Measurements from ENCODE around the gene PCLO. TPM values are rescaled to one million over a fixed set of nuclear protein-coding genes. Genes with fewer than 3 reads are reported as not detected.

The PCLO gene
- total and polyA plus RNA-seq, 2 experiments from 2014 or later = 0.77 to 1.1 TPM

GRCh38 chr7:83161899-83162401 is 734 bp downstream of the PCLO start:
- Histone ChIP-seq H3K4me1 (ENCODE audit: low read depth) (no peaks in the 10 kb centered on the region), H3K36me3 (no peaks in the 10 kb centered on the region), H3K9me3 (ENCODE audit: low read depth) (no peaks in the 10 kb centered on the region), H3K27ac (no peak overlapping the region), H3K4me3 (peak overlapping the region; percentile 50), H3K27me3 (no peaks in the 10 kb centered on the region)
- no peak for DNase-seq (ENCODE audit: low read depth in 1 of 2, low spot score in 1 of 2)
- TF ChIP-seq, protein P1, sequence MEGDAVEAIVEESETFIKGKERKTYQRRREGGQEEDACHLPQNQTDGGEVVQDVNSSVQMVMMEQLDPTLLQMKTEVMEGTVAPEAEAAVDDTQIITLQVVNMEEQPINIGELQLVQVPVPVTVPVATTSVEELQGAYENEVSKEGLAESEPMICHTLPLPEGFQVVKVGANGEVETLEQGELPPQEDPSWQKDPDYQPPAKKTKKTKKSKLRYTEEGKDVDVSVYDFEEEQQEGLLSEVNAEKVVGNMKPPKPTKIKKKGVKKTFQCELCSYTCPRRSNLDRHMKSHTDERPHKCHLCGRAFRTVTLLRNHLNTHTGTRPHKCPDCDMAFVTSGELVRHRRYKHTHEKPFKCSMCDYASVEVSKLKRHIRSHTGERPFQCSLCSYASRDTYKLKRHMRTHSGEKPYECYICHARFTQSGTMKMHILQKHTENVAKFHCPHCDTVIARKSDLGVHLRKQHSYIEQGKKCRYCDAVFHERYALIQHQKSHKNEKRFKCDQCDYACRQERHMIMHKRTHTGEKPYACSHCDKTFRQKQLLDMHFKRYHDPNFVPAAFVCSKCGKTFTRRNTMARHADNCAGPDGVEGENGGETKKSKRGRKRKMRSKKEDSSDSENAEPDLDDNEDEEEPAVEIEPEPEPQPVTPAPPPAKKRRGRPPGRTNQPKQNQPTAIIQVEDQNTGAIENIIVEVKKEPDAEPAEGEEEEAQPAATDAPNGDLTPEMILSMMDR (IDR thresholded peaks at IDR 0.05; ENCODE audit: low read depth, low read length) = no peak

- Histone ChIP-seq H3K27me3 (no peaks in the 10 kb centered on the region), H3K9me3 (ENCODE audit: low read depth) (no peaks in the 10 kb centered on the region), H3K4me1 (ENCODE audit: low read depth) (no peaks in the 10 kb centered on the region), H3K36me3 (no peaks in the 10 kb centered on the region), H3K4me3 (no peak overlapping the region), H3K27ac (no peak overlapping the region)
- peak in 1 of 2 donors; percentile 54 for DNase-seq (ENCODE audit: low read depth in 1 of 2, low spot score in 1 of 2)
- TF ChIP-seq, protein P1 (IDR thresholded peaks at IDR 0.05; ENCODE audit: low read depth, low read length) = no peak
Measured at GRCh38 chr7:83161186-83161585, 1.5 kb downstream of the PCLO start.

GRCh38 chr7:83159731-83160130 is 3.0 kb downstream of the PCLO start:
- no peak overlapping the region for H3K4me3 ChIP-seq
- DNase-seq (ENCODE audit: low read depth in 1 of 2, low spot score in 1 of 2) = no peak
- TF ChIP-seq, protein P1 (IDR thresholded peaks at IDR 0.05; ENCODE audit: low read depth, low read length) = no peak
- H3K4me1 ChIP-seq (ENCODE audit: low read depth) = no peaks in the 10 kb centered on the region
- no peak overlapping the region for H3K27ac ChIP-seq
- H3K27me3 ChIP-seq = no peaks in the 10 kb centered on the region
- no peaks in the 10 kb centered on the region for H3K9me3 ChIP-seq (ENCODE audit: low read depth)
- H3K36me3 ChIP-seq = no peaks in the 10 kb centered on the region

- H3K36me3 ChIP-seq = no peaks in the 10 kb centered on the region
- DNase-seq (ENCODE audit: low read depth in 1 of 2, low spot score in 1 of 2) = no peak
- no peak overlapping the region for H3K27ac ChIP-seq
- no peaks in the 10 kb centered on the region for H3K4me1 ChIP-seq (ENCODE audit: low read depth)
- H3K4me3 ChIP-seq = no peak overlapping the region
- H3K27me3 ChIP-seq = no peaks in the 10 kb centered on the region
- H3K9me3 ChIP-seq (ENCODE audit: low read depth) = no peaks in the 10 kb centered on the region
- TF ChIP-seq, protein P1 (IDR thresholded peaks at IDR 0.05; ENCODE audit: low read depth, low read length) = no peak
Measured at GRCh38 chr7:83156006-83156405, 6.7 kb downstream of the PCLO start.

- Histone ChIP-seq H3K9me3 (ENCODE audit: low read depth) (no peaks in the 10 kb centered on the region), H3K27me3 (no peaks in the 10 kb centered on the region), H3K36me3 (no peaks in the 10 kb centered on the region), H3K4me1 (ENCODE audit: low read depth) (no peaks in the 10 kb centered on the region), H3K4me3 (no peak overlapping the region), H3K27ac (no peak overlapping the region)
- no peak for DNase-seq (ENCODE audit: low read depth in 1 of 2, low spot score in 1 of 2)
- TF ChIP-seq, protein P1 (IDR thresholded peaks at IDR 0.05; ENCODE audit: low read depth, low read length) = no peak
Measured at GRCh38 chr7:83155407-83155806, 7.3 kb downstream of the PCLO start.

- Histone ChIP-seq H3K27me3 (no peaks in the 10 kb centered on the region), H3K4me3 (no peak overlapping the region), H3K4me1 (ENCODE audit: low read depth) (no peaks in the 10 kb centered on the region), H3K27ac (no peak overlapping the region), H3K36me3 (no peaks in the 10 kb centered on the region), H3K9me3 (ENCODE audit: low read depth) (no peaks in the 10 kb centered on the region)
- DNase-seq (ENCODE audit: low read depth in 1 of 2, low spot score in 1 of 2) = no peak
- TF ChIP-seq, protein P1 (IDR thresholded peaks at IDR 0.05; ENCODE audit: low read depth, low read length) = no peak
Measured at GRCh38 chr7:83153419-83153818, 9.3 kb downstream of the PCLO start.
